IMR-90 (cell line): Measurements from ENCODE around the gene ZNF425.

Experiments used
- CTCF ChIP-seq: conservative IDR thresholded peaks from 2 replicates; pipeline ENCODE4 v1.5.1; 2012; ENCODE audit warnings: mild to moderate bottlenecking, low read depth, low read length, improper control_type of control experiment
- FOS ChIP-seq: fragments of 150-350 bp; IDR thresholded peaks from 2 replicates; pipeline ENCODE4 v1.6.1; 2016; ENCODE audit warnings: low read depth, low read length
- MAFK ChIP-seq: IDR thresholded peaks from 2 replicates; pipeline ENCODE4 v1.6.1; 2012; ENCODE audit warnings: low read depth, low read length, improper control_type of control experiment
- MAZ ChIP-seq: IDR thresholded peaks from 2 replicates; pipeline ENCODE4 v1.6.1; 2012; ENCODE audit warnings: low read depth, mild to moderate bottlenecking, low read length, improper control_type of control experiment, moderate library complexity, borderline replicate concordance
- POLR2A ChIP-seq: IDR thresholded peaks from 2 replicates; pipeline ENCODE4 v1.6.1; 2012; ENCODE audit warnings: mild to moderate bottlenecking, low read depth, low read length
- RCOR1 ChIP-seq: IDR thresholded peaks from 2 replicates; pipeline ENCODE4 v1.6.1; 2012; ENCODE audit warnings: mild to moderate bottlenecking, low read length, improper control_type of control experiment; ENCODE audit not compliant: insufficient replicate concordance
- RFX5 ChIP-seq: IDR thresholded peaks from 2 replicates; pipeline ENCODE4 v1.8.0; 2012; ENCODE audit warnings: low read depth, mild to moderate bottlenecking, low read length, moderate library complexity
- TF ChIP-seq, protein P1 (sequence below): fragments of 150-350 bp; IDR thresholded peaks from 2 replicates; pipeline ENCODE4 v1.6.1; 2016; ENCODE audit warnings: low read depth, mild to moderate bottlenecking, low read length, moderate library complexity, borderline replicate concordance

- TF ChIP-seq FOS (no peak), CTCF (no peak), MAZ (no peak), MAFK (no peak), RFX5 (no peak), POLR2A (no peak), RCOR1 (no peak)
- TF ChIP-seq, protein P1, sequence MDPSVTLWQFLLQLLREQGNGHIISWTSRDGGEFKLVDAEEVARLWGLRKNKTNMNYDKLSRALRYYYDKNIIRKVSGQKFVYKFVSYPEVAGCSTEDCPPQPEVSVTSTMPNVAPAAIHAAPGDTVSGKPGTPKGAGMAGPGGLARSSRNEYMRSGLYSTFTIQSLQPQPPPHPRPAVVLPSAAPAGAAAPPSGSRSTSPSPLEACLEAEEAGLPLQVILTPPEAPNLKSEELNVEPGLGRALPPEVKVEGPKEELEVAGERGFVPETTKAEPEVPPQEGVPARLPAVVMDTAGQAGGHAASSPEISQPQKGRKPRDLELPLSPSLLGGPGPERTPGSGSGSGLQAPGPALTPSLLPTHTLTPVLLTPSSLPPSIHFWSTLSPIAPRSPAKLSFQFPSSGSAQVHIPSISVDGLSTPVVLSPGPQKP: no peak
These were observed 32.9 kb downstream of the ZNF425 start for GRCh38 chr7:149093228-149093627.
